Fibroblast of skin of back (primary cell): ENCODE data around the gene BAZ2A.
A peak's percentile ranks its signal among the peaks of the same experiment; 100 is the strongest.
"Not testable (repeated sequence)": the region's sequence is repeated elsewhere in the genome, so short reads cannot be mapped to it uniquely, and the experiment has no call there.

Experiments used
- DNase-seq: peaks from one replicate; pipeline ENCODE4 v3.0.0-alpha.2; 2013

The BAZ2A gene

GRCh38 chr12:56593909-56594621 lies 36.1 kb downstream of the BAZ2A start:
- peak; percentile 79 for DNase-seq

GRCh38 chr12:56591961-56592360 lies 38.2 kb downstream of the BAZ2A start:
- DNase-seq = peak; percentile 52

GRCh38 chr12:56591126-56591525 lies 39.0 kb downstream of the BAZ2A start:
- DNase-seq = no peak

GRCh38 chr12:56590237-56590830 lies 39.8 kb downstream of the BAZ2A start:
- DNase-seq = peak; percentile 26

GRCh38 chr12:56589783-56590182 lies 40.3 kb downstream of the BAZ2A start:
- no peak for DNase-seq

GRCh38 chr12:56585098-56585497 lies 45.0 kb downstream of the BAZ2A start:
- DNase-seq = no peak

GRCh38 chr12:56581418-56582145 lies 48.5 kb downstream of the BAZ2A start:
- DNase-seq = peak; percentile 24

GRCh38 chr12:56578983-56579546 lies 51.1 kb downstream of the BAZ2A start:
- DNase-seq = no peak

- DNase-seq = not testable (repeated sequence)
Measured at GRCh38 chr12:56577248-56577647, 52.9 kb downstream of the BAZ2A start.

GRCh38 chr12:56574210-56574609 lies 55.9 kb downstream of the BAZ2A start:
- DNase-seq = no peak

- DNase-seq = no peak
Measured at GRCh38 chr12:56572288-56572687, 57.8 kb downstream of the BAZ2A start.

GRCh38 chr12:56571121-56571520 lies 59.0 kb downstream of the BAZ2A start:
- no peak for DNase-seq

GRCh38 chr12:56568146-56568545 lies 62.0 kb downstream of the BAZ2A start:
- no peak for DNase-seq

GRCh38 chr12:56565510-56566101 lies 64.5 kb downstream of the BAZ2A start:
- peak; percentile 75 for DNase-seq

GRCh38 chr12:56551070-56551469 lies 79.1 kb downstream of the BAZ2A start:
- no peak for DNase-seq

GRCh38 chr12:56546680-56547079 lies 83.4 kb downstream of the BAZ2A start:
- DNase-seq = no peak
